ENCODE data around the gene OR5T2. TPM values are rescaled to one million over a fixed set of nuclear protein-coding genes. Genes with fewer than 3 reads are reported as not detected.
"Not testable (repeated sequence)": the region's sequence is repeated elsewhere in the genome, so short reads cannot be mapped to it uniquely, and the experiment has no call there.

Gene OR5T2
- total RNA-seq, result not detected

DNA sequence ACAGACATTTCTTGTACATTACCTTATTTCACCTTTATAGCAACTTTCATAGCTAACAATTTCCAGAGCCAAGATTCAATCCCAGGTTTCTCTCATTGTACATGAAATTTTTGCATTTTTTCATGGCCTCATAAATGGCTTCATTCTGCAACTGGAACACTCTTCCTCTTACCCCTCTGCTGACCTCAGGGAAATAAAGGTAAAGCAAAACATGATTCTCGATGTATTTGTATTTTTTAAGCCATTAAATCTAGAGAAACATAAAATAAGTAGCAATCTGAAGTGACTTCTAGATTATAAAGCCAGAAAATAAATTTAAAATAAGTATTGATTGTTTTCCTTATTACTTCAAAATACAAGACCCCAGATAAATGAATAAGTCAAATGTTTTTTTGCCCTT lies at the start of gene OR5T2:
Gene OR5T2 (minus strand): TSS at position 101 of the 400 bp plus-strand sequence. CDS start 1,193 bp downstream, outside the sequence.
- Histone ChIP-seq H3K27me3 (ENCODE audit: control insufficient read depth in 3 of 3, insufficient read depth in 3 of 3, low read length in 3 of 3) (no peaks in the 10 kb centered on the region), H3K4me1 (ENCODE audit: control insufficient read depth in 3 of 3, insufficient read depth in 3 of 3, low read length in 3 of 3) (no peaks in the 10 kb centered on the region), H3K36me3 (ENCODE audit: control insufficient read depth in 3 of 3, insufficient read depth in 3 of 3, low read length in 3 of 3) (no peaks in the 10 kb centered on the region), H3K27ac (ENCODE audit: low read depth, low read length) (no peak within 1 kb of the TSS), H3K9ac (ENCODE audit: low read depth in 1 of 3, low read length in 3 of 3) (no peak within 1 kb of the TSS), H3K9me3 (ENCODE audit: control insufficient read depth in 3 of 3, low read length in 3 of 3) (peaks cover 0 to 4% (median 0%) of the 10 kb centered on the region in 3 donors), H3K4me3 (ENCODE audit: low read length in 3 of 3) (no peak within 1 kb of the TSS)

- no peaks in the 10 kb centered on the region for H3K9me3 ChIP-seq (ENCODE audit: control insufficient read depth in 3 of 3, low read length in 3 of 3)
- H3K27ac ChIP-seq (ENCODE audit: low read depth, low read length), result no peak within 1 kb of the TSS
- no peak within 1 kb of the TSS for H3K9ac ChIP-seq (ENCODE audit: low read depth in 1 of 3, low read length in 3 of 3)
- H3K4me3 ChIP-seq (ENCODE audit: low read length in 3 of 3), result no peak within 1 kb of the TSS
- no peaks in the 10 kb centered on the region for H3K4me1 ChIP-seq (ENCODE audit: control insufficient read depth in 3 of 3, insufficient read depth in 3 of 3, low read length in 3 of 3)
- no peaks in the 10 kb centered on the region for H3K36me3 ChIP-seq (ENCODE audit: control insufficient read depth in 3 of 3, insufficient read depth in 3 of 3, low read length in 3 of 3)
- H3K27me3 ChIP-seq (ENCODE audit: control insufficient read depth in 3 of 3, insufficient read depth in 3 of 3, low read length in 3 of 3), result no peaks in the 10 kb centered on the region
Observed at GRCh38 chr11:56273854-56274253, 39.8 kb upstream of the OR5T2 start, which contains the start of gene OR5T1. OR5T1 (plus strand) TSS chr11:56274154; CDS start chr11:56275639, 1,485 bp downstream.

GRCh38 chr11:56271092-56271491 lies 37.0 kb upstream of the OR5T2 start:
- Histone ChIP-seq H3K27me3 (ENCODE audit: control insufficient read depth in 3 of 3, insufficient read depth in 3 of 3, low read length in 3 of 3) (no peaks in the 10 kb centered on the region), H3K9me3 (ENCODE audit: control insufficient read depth in 3 of 3, low read length in 3 of 3) (no peaks in the 10 kb centered on the region), H3K4me3 (ENCODE audit: low read length in 3 of 3) (no peak overlapping the region), H3K9ac (ENCODE audit: low read depth in 1 of 3, low read length in 3 of 3) (no peak overlapping the region), H3K27ac (ENCODE audit: low read depth, low read length) (no peak overlapping the region), H3K4me1 (ENCODE audit: control insufficient read depth in 3 of 3, insufficient read depth in 3 of 3, low read length in 3 of 3) (no peaks in the 10 kb centered on the region), H3K36me3 (ENCODE audit: control insufficient read depth in 3 of 3, insufficient read depth in 3 of 3, low read length in 3 of 3) (no peaks in the 10 kb centered on the region)

DNA sequence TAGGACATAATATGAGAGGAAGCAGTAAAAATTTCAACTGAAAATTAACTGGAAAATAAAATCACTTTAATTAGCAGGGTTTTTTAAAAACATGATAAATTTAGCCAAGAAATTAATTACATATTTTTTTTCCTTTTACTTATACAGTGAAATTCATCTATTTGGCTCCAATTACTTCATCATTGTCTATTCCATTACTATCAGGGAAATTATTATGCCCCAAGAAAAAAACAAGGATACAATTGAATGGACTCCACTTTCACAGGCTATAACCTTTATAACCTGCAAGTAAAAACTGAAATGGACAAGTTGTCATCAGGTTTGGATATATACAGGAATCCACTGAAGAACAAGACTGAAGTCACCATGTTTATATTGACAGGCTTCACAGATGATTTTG lies 17.9 kb upstream of the OR5T2 start, which contains the start of gene OR5T3:
Gene OR5T3 (plus strand): TSS at position 301 of the 400 bp plus-strand sequence. CDS start 0 bp downstream, at position 301.
- H3K4me1 ChIP-seq (ENCODE audit: control insufficient read depth in 3 of 3, insufficient read depth in 3 of 3, low read length in 3 of 3), result no peaks in the 10 kb centered on the region
- H3K9me3 ChIP-seq (ENCODE audit: control insufficient read depth in 3 of 3, low read length in 3 of 3), result no peaks in the 10 kb centered on the region
- H3K27ac ChIP-seq (ENCODE audit: low read depth, low read length), result no peak within 1 kb of the TSS
- no peak within 1 kb of the TSS for H3K9ac ChIP-seq (ENCODE audit: low read depth in 1 of 3, low read length in 3 of 3)
- H3K36me3 ChIP-seq (ENCODE audit: control insufficient read depth in 3 of 3, insufficient read depth in 3 of 3, low read length in 3 of 3), result no peaks in the 10 kb centered on the region
- no peaks in the 10 kb centered on the region for H3K27me3 ChIP-seq (ENCODE audit: control insufficient read depth in 3 of 3, insufficient read depth in 3 of 3, low read length in 3 of 3)
- no peak within 1 kb of the TSS for H3K4me3 ChIP-seq (ENCODE audit: low read length in 3 of 3)

- H3K4me1 ChIP-seq (ENCODE audit: control insufficient read depth in 3 of 3, insufficient read depth in 3 of 3, low read length in 3 of 3); H3K27ac ChIP-seq (ENCODE audit: low read depth, low read length); H3K9ac ChIP-seq (ENCODE audit: low read depth in 1 of 3, low read length in 3 of 3); H3K27me3 ChIP-seq (ENCODE audit: control insufficient read depth in 3 of 3, insufficient read depth in 3 of 3, low read length in 3 of 3); H3K9me3 ChIP-seq (ENCODE audit: control insufficient read depth in 3 of 3, low read length in 3 of 3); H3K36me3 ChIP-seq (ENCODE audit: control insufficient read depth in 3 of 3, insufficient read depth in 3 of 3, low read length in 3 of 3); H3K4me3 ChIP-seq (ENCODE audit: low read length in 3 of 3): not testable (repeated sequence)
Observed at GRCh38 chr11:56219735-56220134, 14.3 kb downstream of the OR5T2 start.

DNA sequence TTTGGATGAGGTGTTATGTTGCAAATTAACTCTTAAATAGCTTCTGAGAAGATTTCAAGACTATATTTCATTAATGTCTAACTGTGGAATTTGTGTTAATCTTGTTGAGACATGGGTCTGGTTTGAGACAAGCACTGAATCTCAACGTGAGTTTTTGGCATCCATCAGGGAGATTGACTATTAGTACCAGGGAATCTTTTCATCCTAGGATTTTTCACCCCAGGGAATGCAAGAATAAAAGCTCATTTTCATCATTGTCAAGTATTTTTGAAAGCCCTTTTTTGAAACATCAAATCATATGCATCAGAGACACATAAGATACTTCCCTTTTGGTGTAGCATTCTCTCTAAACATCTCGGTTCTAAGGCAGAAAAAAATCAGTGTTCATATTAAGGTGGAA lies 19.5 kb downstream of the OR5T2 start:
- H3K9ac ChIP-seq (ENCODE audit: low read depth in 1 of 3, low read length in 3 of 3), result no peak overlapping the region
- no peak overlapping the region for H3K4me3 ChIP-seq (ENCODE audit: low read length in 3 of 3)
- peaks cover 0 to 2% (median 0%) of the 10 kb centered on the region in 3 donors for H3K9me3 ChIP-seq (ENCODE audit: control insufficient read depth in 3 of 3, low read length in 3 of 3)
- H3K36me3 ChIP-seq (ENCODE audit: control insufficient read depth in 3 of 3, insufficient read depth in 3 of 3, low read length in 3 of 3), result no peaks in the 10 kb centered on the region
- no peaks in the 10 kb centered on the region for H3K4me1 ChIP-seq (ENCODE audit: control insufficient read depth in 3 of 3, insufficient read depth in 3 of 3, low read length in 3 of 3)
- H3K27ac ChIP-seq (ENCODE audit: low read depth, low read length), result no peak overlapping the region
- H3K27me3 ChIP-seq (ENCODE audit: control insufficient read depth in 3 of 3, insufficient read depth in 3 of 3, low read length in 3 of 3), result no peaks in the 10 kb centered on the region

DNA sequence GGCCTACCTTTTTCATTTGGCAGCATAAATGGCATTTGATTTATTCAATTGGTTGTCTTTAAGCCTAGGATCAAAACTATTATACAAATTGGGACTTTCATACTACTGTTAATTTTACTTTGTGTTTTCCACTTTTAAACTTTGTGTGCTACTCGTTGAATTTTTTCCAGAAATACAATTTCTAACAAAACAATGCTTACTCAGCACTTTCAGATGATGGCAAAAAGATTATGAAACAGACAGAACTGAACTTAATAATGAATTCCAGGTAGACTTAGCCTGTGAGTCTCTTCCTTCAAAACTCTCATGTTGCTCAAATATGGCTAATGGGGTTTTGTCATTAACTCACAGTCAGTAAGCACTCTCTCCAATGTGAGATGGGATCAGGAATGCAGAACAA lies 26.3 kb downstream of the OR5T2 start:
- no peak overlapping the region for H3K4me3 ChIP-seq (ENCODE audit: low read length in 3 of 3)
- H3K9ac ChIP-seq (ENCODE audit: low read depth in 1 of 3, low read length in 3 of 3), result no peak overlapping the region

DNA sequence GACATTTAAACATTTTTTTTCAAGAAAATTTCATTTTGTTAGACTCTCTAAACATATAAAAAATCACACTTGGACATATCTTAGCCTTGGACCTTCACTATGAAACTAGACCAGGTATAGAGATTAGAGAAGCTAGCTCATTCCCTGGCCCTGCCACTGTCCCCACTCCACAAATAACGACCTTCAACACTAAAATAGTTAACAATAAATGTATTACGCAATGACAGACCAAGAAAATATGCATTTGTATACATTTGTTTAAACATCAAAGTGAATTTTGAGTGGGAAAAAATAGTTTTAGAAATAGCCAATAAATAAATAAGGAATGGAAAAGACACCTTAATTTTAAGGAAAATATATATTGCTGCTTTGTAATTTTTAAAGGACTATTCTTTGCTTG lies 36.7 kb downstream of the OR5T2 start:
- H3K27ac ChIP-seq (ENCODE audit: low read depth, low read length), result no peak overlapping the region
- H3K4me1 ChIP-seq (ENCODE audit: control insufficient read depth in 3 of 3, insufficient read depth in 3 of 3, low read length in 3 of 3), result no peaks in the 10 kb centered on the region
- no peaks in the 10 kb centered on the region for H3K36me3 ChIP-seq (ENCODE audit: control insufficient read depth in 3 of 3, insufficient read depth in 3 of 3, low read length in 3 of 3)
- no peaks in the 10 kb centered on the region for H3K9me3 ChIP-seq (ENCODE audit: control insufficient read depth in 3 of 3, low read length in 3 of 3)
- H3K27me3 ChIP-seq (ENCODE audit: control insufficient read depth in 3 of 3, insufficient read depth in 3 of 3, low read length in 3 of 3), result no peaks in the 10 kb centered on the region
- H3K9ac ChIP-seq (ENCODE audit: low read depth in 1 of 3, low read length in 3 of 3), result no peak overlapping the region
- no peak overlapping the region for H3K4me3 ChIP-seq (ENCODE audit: low read length in 3 of 3)

More for the DNA sequence above, 26.3 kb downstream of the OR5T2 start:
- Histone ChIP-seq H3K9me3 (ENCODE audit: control insufficient read depth in 3 of 3, low read length in 3 of 3) (peaks cover 0 to 2% (median 0%) of the 10 kb centered on the region in 3 donors), H3K36me3 (ENCODE audit: control insufficient read depth in 3 of 3, insufficient read depth in 3 of 3, low read length in 3 of 3) (no peaks in the 10 kb centered on the region), H3K4me1 (ENCODE audit: control insufficient read depth in 3 of 3, insufficient read depth in 3 of 3, low read length in 3 of 3) (no peaks in the 10 kb centered on the region), H3K27ac (ENCODE audit: low read depth, low read length) (no peak overlapping the region), H3K27me3 (ENCODE audit: control insufficient read depth in 3 of 3, insufficient read depth in 3 of 3, low read length in 3 of 3) (no peaks in the 10 kb centered on the region)

GRCh38 chr11:56196705-56197104 lies 37.4 kb downstream of the OR5T2 start:
- H3K9ac ChIP-seq (ENCODE audit: low read depth in 1 of 3, low read length in 3 of 3), result no peak overlapping the region
- H3K27me3 ChIP-seq (ENCODE audit: control insufficient read depth in 3 of 3, insufficient read depth in 3 of 3, low read length in 3 of 3), result no peaks in the 10 kb centered on the region
- no peak overlapping the region for H3K27ac ChIP-seq (ENCODE audit: low read depth, low read length)
- H3K4me1 ChIP-seq (ENCODE audit: control insufficient read depth in 3 of 3, insufficient read depth in 3 of 3, low read length in 3 of 3), result no peaks in the 10 kb centered on the region
- H3K4me3 ChIP-seq (ENCODE audit: low read length in 3 of 3), result no peak overlapping the region
- H3K9me3 ChIP-seq (ENCODE audit: control insufficient read depth in 3 of 3, low read length in 3 of 3), result no peaks in the 10 kb centered on the region
- no peaks in the 10 kb centered on the region for H3K36me3 ChIP-seq (ENCODE audit: control insufficient read depth in 3 of 3, insufficient read depth in 3 of 3, low read length in 3 of 3)

- H3K9me3 ChIP-seq (ENCODE audit: control insufficient read depth in 3 of 3, low read length in 3 of 3), result no peaks in the 10 kb centered on the region
- H3K27me3 ChIP-seq (ENCODE audit: control insufficient read depth in 3 of 3, insufficient read depth in 3 of 3, low read length in 3 of 3), result no peaks in the 10 kb centered on the region
- no peak overlapping the region for H3K27ac ChIP-seq (ENCODE audit: low read depth, low read length)
- H3K4me1 ChIP-seq (ENCODE audit: control insufficient read depth in 3 of 3, insufficient read depth in 3 of 3, low read length in 3 of 3), result no peaks in the 10 kb centered on the region
- H3K4me3 ChIP-seq (ENCODE audit: low read length in 3 of 3), result no peak overlapping the region
- H3K36me3 ChIP-seq (ENCODE audit: control insufficient read depth in 3 of 3, insufficient read depth in 3 of 3, low read length in 3 of 3), result no peaks in the 10 kb centered on the region
- no peak overlapping the region for H3K9ac ChIP-seq (ENCODE audit: low read depth in 1 of 3, low read length in 3 of 3)
Observed at GRCh38 chr11:56188602-56189001, 45.5 kb downstream of the OR5T2 start.

Data from skeletal muscle tissue (tissue), 4 donors.